Medulla oblongata (tissue), 1 donor: Measurements from ENCODE around the gene INSC.

Experiments used
- DNase-seq: peaks from one replicate; pipeline ENCODE4 v3.0.0-alpha.2; 2015; ENCODE audit errors: extremely low spot score

Gene INSC

GRCh38 chr11:15185021-15185420, 70.3 kb downstream of the INSC start:
- DNase-seq, result no peak

GRCh38 chr11:15186146-15186545, 71.4 kb downstream of the INSC start:
- DNase-seq, result no peak

- no peak for DNase-seq
Measured at GRCh38 chr11:15189189-15189588, 74.5 kb downstream of the INSC start.

- DNase-seq, result no peak
Measured at GRCh38 chr11:15189641-15190365, 75.1 kb downstream of the INSC start.

GRCh38 chr11:15190611-15191010, 75.9 kb downstream of the INSC start:
- DNase-seq, result no peak

- DNase-seq, result no peak
Measured at GRCh38 chr11:15192005-15192556, 77.4 kb downstream of the INSC start.

GRCh38 chr11:15194671-15195415, 80.1 kb downstream of the INSC start:
- DNase-seq, result no peak

GRCh38 chr11:15195454-15196200, 80.9 kb downstream of the INSC start:
- DNase-seq, result no peak

- DNase-seq, result no peak
Measured at GRCh38 chr11:15196704-15197103, 82.0 kb downstream of the INSC start.

- DNase-seq, result no peak
Measured at GRCh38 chr11:15197696-15198095, 83.0 kb downstream of the INSC start.

GRCh38 chr11:15198284-15198683, 83.6 kb downstream of the INSC start:
- DNase-seq, result no peak

- peak; percentile 21 for DNase-seq
Measured at GRCh38 chr11:15199693-15200092, 85.0 kb downstream of the INSC start.

- no peak for DNase-seq
Measured at GRCh38 chr11:15200696-15201095, 86.0 kb downstream of the INSC start.

- DNase-seq, result no peak
Measured at GRCh38 chr11:15201586-15201985, 86.9 kb downstream of the INSC start.

GRCh38 chr11:15202626-15203025, 87.9 kb downstream of the INSC start:
- no peak for DNase-seq

GRCh38 chr11:15204711-15205110, 90.0 kb downstream of the INSC start:
- no peak for DNase-seq

GRCh38 chr11:15206791-15207190, 92.1 kb downstream of the INSC start:
- no peak for DNase-seq

GRCh38 chr11:15208378-15209222, 93.9 kb downstream of the INSC start:
- DNase-seq, result peak; percentile 85

- no peak for DNase-seq
Measured at GRCh38 chr11:15212876-15213275, 98.2 kb downstream of the INSC start.

- no peak for DNase-seq
Measured at GRCh38 chr11:15213471-15214231, 98.9 kb downstream of the INSC start.

GRCh38 chr11:15215005-15215404, 100.3 kb downstream of the INSC start:
- no peak for DNase-seq
